T-helper 1 cell (primary cell): ENCODE results near the gene ADPRH.
"Not testable (repeated sequence)": the region's sequence is repeated elsewhere in the genome, so short reads cannot be mapped to it uniquely, and the experiment has no call there.

ENCODE experiments used
- DNase-seq, 5 donors: peaks; one replicate each; pipeline ENCODE4 v3.0.0-alpha.2; 2012 to 2020

ADPRH gene

DNA sequence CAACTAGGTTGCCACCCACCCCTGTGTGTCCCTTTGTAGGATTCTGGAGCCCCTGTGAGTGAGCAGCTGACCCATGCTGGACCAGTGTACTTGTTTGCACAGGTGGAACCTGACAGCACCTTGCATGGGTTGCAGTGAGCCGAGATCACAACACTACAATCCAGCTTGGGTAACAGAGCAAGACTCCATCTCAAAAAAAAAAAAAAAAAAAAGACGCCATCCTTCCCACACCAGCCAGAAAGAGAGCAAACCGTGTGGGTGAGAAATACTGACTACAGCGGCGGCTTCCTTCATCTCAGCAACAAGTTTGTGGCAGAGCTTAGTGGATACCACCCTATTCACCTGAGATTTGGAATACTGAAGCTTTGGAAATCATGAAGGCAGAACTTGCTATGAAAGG, 19.1 kb upstream of the ADPRH start:
- no peak for DNase-seq

GRCh38 chr3:119562307-119562961, 16.9 kb upstream of the ADPRH start:
- peak in 4 of 5 donors; percentile 7 to 61 (median 33) for DNase-seq

GRCh38 chr3:119563334-119563733, 16.0 kb upstream of the ADPRH start:
- not testable (repeated sequence) for DNase-seq

DNA sequence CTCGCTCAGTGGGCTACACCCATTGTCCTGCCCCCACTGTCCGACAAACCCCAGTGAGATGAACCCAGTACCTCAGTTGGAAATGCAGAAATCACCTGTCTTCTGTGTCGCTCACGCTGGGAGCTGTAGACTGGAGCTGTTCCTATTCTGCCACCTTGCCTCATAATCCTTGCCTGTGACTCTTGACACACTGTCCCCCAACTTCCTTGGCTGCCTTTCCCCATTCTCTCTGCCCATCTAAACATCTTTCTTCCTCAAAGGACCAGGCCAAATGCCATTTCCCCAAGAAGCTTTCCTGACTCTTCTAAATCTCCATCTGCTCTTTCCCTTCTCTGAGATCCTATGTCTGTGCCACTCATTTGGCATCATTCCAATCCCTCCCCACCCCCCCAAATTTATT, 10.1 kb upstream of the ADPRH start:
- DNase-seq = no peak

DNA sequence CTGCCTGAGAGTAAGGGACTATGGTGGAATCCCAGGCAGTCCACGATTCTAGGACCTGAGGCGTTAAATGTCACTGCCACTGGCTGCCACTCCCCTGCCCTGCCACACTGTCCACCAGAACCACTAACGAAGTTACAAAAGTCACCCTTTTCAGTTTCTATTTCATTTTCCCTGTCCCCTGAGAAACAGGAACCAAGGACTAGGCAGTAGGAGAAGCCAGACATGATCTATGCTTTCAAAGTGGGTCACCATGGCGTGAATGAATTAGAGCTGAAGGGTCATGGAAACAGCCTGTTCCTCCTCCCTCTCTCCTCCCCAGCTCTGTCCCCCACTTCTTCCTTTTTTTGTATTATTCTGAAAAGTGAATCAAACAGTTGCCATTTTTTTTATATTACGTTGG, 9.1 kb upstream of the ADPRH start:
- no peak for DNase-seq

DNA sequence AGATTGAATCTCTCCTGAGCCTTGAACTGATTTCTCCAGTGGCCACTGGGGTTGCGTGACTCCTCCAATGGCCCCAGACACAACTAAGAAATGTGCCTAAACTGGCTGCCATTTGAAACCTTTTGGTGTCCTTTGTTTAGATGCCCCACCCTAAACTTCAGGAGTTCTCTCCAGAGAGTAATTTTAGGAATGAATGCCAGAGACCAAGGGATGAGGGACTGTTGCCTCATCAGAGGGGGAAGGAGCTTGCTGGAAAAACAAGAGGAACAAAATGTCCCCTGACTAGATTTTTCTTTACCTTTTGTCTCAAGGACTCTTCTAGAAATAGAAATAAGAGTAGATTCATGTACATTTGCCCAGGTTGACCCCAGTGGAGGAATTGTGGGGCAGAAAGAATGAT, 8.1 kb upstream of the ADPRH start:
- no peak for DNase-seq

- no peak for DNase-seq
Measured at GRCh38 chr3:119571688-119572087, 7.6 kb upstream of the ADPRH start.

DNA sequence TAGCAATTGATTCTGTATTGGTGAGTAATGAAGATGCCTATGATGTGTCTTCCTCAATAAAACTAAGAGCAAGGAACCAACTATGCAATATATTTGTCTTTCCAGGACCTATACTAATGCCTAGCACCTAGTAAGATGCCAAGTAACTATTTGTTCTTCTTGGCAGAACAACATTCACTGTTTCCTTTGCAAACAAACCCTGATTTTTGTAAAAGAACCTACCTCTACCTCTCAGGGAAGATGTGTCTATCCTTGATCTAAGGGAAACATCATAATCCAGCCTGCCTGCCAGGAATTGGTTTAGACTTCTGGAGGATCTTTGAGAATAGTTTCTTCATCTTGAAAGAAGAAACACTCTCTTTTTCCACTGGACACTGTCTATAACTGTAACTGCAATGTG, 3.8 kb upstream of the ADPRH start:
- no peak for DNase-seq

DNA sequence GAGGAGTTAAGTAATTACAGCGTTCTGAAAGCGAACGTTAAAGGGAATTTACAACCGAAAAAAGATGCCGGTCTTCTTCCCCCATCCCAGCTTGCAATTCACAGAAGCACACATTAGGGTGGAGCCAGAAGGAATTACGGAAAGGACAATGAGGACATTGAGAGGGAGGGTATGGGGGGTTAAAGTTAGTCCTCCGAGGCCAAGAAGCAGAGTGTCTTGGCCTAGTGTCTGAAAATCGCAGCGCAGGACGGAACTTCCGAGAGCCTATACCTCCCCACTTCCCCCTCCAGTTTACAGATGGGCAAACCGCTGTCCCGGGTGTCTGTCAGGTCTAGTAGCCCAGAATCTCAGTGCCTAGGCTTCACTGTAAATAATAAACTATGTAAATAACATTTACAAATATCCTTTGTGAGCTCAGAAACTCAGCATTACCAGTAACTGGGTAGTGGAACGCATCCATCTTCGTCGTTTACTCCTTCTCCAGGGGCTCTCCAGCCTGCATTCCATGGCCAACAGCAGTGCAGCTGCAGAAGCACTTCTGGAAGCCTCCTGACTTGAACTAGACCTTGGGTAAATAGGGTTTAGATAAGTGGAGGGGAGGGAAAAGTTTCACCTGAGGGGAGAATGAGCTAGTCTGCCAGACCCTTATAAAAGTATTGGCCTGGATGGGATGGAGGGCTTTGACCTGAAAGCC, 922 bp downstream of the ADPRH start:
- peak in 1 of 5 donors; percentile 33 for DNase-seq

GRCh38 chr3:119582178-119582577, 2.9 kb downstream of the ADPRH start:
- DNase-seq = peak in 1 of 5 donors; percentile 45

DNA sequence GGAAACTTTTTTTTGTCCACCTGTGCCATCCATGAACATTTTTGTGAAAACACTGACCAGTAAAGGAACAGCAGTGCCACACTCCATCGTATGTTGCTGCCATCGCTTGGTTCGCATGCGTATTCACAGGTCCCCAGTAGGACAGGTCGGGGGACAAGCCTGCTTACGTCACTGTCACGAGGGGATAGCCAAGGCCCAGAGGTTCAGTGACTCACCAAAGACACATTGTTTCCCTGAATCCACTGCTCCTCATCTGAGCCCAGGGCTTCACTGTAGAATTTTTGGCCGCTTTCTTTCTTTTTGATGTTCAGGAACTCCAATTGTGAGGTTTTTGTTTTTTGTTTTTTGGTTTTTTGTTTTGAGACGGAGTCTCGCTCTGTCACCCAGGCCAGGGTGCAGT, 5.9 kb downstream of the ADPRH start:
- DNase-seq = no peak

GRCh38 chr3:119585856-119586570, 6.7 kb downstream of the ADPRH start:
- DNase-seq = no peak

DNA sequence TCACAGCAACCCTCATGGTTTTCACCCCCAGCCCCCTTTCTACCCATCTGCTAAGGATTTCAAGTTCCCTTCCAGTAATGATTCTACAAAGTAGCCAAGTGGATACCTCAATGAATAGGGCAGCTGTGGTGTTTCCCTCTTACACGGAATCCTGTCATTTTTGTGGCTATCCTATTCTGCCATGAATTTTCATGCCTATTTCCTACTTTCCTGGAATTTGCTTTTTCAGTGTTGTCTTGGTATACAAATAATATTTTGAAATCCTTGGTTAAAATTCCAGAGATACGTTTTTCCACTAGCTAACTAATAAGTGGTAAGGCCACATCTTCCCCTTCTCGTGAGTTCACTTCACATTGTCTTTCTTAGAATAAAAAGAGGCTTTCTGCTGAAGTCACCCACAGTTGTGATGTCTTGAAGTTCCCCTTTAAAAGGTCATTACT, 7.5 kb downstream of the ADPRH start:
- no peak for DNase-seq

- no peak for DNase-seq
Measured at GRCh38 chr3:119588112-119588511, 8.8 kb downstream of the ADPRH start.

- DNase-seq = no peak
Measured at GRCh38 chr3:119589102-119589773, 9.9 kb downstream of the ADPRH start.

GRCh38 chr3:119590706-119591105, 11.4 kb downstream of the ADPRH start:
- no peak for DNase-seq

GRCh38 chr3:119592861-119593260, 13.6 kb downstream of the ADPRH start:
- DNase-seq = no peak

GRCh38 chr3:119594066-119594465, 14.8 kb downstream of the ADPRH start:
- DNase-seq = no peak

- not testable (repeated sequence) for DNase-seq
Measured at GRCh38 chr3:119594929-119595328, 15.6 kb downstream of the ADPRH start.

- DNase-seq = no peak
Measured at GRCh38 chr3:119595639-119596334, 16.5 kb downstream of the ADPRH start.

GRCh38 chr3:119596398-119596797, 17.1 kb downstream of the ADPRH start:
- no peak for DNase-seq

DNA sequence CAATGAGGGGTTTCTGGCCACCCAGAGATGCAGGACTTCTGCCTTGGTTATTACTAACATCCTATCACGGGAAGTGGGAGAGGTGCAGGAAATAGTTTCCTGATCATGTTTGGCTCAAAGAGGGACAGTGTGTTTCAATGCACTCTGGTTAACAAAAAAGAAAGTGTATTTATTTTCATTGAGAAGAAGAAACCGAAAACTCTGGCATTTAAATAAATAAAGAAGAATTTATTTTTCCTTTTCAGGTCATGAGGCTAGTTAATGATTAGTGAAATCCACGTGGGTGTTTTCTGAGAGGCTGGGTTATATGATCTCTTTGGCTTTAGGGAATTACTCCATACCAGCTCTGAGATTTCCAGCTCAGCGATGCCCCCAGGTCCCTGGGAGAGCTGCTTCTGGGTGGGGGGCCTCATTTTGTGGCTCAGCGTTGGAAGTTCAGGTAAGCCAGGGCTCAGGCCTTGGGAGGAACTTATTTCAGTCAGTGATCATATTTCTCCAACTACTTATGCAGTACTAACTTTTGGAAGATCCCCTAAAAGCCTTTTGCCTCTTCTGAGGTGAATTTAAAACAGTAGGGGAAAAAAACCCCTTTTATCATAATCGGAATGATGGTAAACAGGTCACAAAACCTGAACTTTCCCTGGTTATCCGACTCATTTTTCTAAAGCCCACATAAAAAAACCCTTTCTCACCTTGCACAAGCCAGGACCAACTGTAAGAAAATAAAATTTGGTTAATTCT, 18.4 kb downstream of the ADPRH start, which contains the start of gene PLA1A:
TSS of gene PLA1A (plus strand) at position 338 of the 741 bp plus-strand sequence. CDS start at position 367, 29 bp downstream.
- no peak for DNase-seq
